ENCODE results near the gene MAP3K12.

GRCh38 chr12:53456654-53457366, 42.4 kb downstream of the MAP3K12 start:
- no peak for TF ChIP-seq BHLHE40 (IDR thresholded peaks at IDR 0.05; ENCODE audit: borderline replicate concordance)
- TF ChIP-seq SUZ12 (IDR thresholded peaks at IDR 0.05) = no peak
- TF ChIP-seq ARNT (IDR thresholded peaks at IDR 0.05) = no peak
- TF ChIP-seq SP1 (IDR thresholded peaks at IDR 0.05) = no peak
- TF ChIP-seq FOXA1 (IDR thresholded peaks at IDR 0.05) = no peak
